ENCODE results near the gene ASCC3. TPM values are rescaled to one million over a fixed set of nuclear protein-coding genes. Genes with fewer than 3 reads are reported as not detected.
A peak's percentile ranks its signal among the peaks of the same experiment; 100 is the strongest.

Gene ASCC3
- total RNA-seq, 4 donors from 2014 or later, result 20.3 to 26.2 (median 22.4) TPM

- intact Hi-C loops (cut with DNase I), result no loop called here
- Histone ChIP-seq H3K27ac (replicated peaks in 1 of 4) (no peak overlapping the region), H3K36me3 (peaks cover 0 to 9% (median 2%) of the 10 kb centered on the region in 4 donors), H3K4me1 (peaks cover 0 to 5% (median 0%) of the 10 kb centered on the region in 4 donors), H3K9me3 (peaks cover 0 to 7% (median 3%) of the 10 kb centered on the region in 4 donors), H3K4me3 (no peak overlapping the region), H3K27me3 (no peaks in the 10 kb centered on the region)
- TF ChIP-seq CTCF (IDR thresholded peaks at IDR 0.05) (no peak), POLR2AphosphoS5 (IDR thresholded peaks at IDR 0.05) (no peak), POLR2A (IDR thresholded peaks at IDR 0.05; ENCODE audit: low read depth) (no peak)
- no peak for DNase-seq (ENCODE audit: extremely low spot score)
Measured at GRCh38 chr6:100721256-100721655, 159.9 kb downstream of the ASCC3 start.

GRCh38 chr6:100719883-100720682 is 161.0 kb downstream of the ASCC3 start:
- 57% methylated on average over 5 of the region's 5 CpGs for WGBS
- Histone ChIP-seq H3K9me3 (peaks cover 0 to 7% (median 3%) of the 10 kb centered on the region in 4 donors), H3K4me1 (peaks cover 0 to 5% (median 0%) of the 10 kb centered on the region in 4 donors), H3K4me3 (peak overlapping the region in 1 of 4 donors; percentile 5), H3K27me3 (no peaks in the 10 kb centered on the region), H3K36me3 (peaks cover 0 to 9% (median 2%) of the 10 kb centered on the region in 4 donors), H3K27ac (replicated peaks in 1 of 4) (no peak overlapping the region)
- TF ChIP-seq CTCF (IDR thresholded peaks at IDR 0.05), result peak; percentile 33 to 49 (median 36)
- no peak for TF ChIP-seq POLR2A (IDR thresholded peaks at IDR 0.05; ENCODE audit: low read depth)
- intact Hi-C loops (cut with DNase I), result no loop called here
- DNase-seq (ENCODE audit: extremely low spot score), result no peak

GRCh38 chr6:100712997-100713396 is 168.1 kb downstream of the ASCC3 start:
- no peak overlapping the region for H3K27ac ChIP-seq (replicated peaks in 1 of 4)
- intact Hi-C loops (cut with DNase I), result no loop called here
- H3K27me3 ChIP-seq, result no peaks in the 10 kb centered on the region
- no peak overlapping the region for H3K4me3 ChIP-seq
- 97% methylated on average over 6 of the region's 6 CpGs for WGBS
- TF ChIP-seq POLR2A (IDR thresholded peaks at IDR 0.05; ENCODE audit: low read depth), result no peak
- TF ChIP-seq POLR2AphosphoS5 (IDR thresholded peaks at IDR 0.05), result no peak
- TF ChIP-seq CTCF (IDR thresholded peaks at IDR 0.05), result no peak
- no peak for TF ChIP-seq EP300 (IDR thresholded peaks at IDR 0.05)
- peaks cover 0 to 10% (median 0%) of the 10 kb centered on the region in 4 donors for H3K36me3 ChIP-seq
- H3K9me3 ChIP-seq, result no peaks in the 10 kb centered on the region
- no peak for DNase-seq (ENCODE audit: extremely low spot score)
- H3K4me1 ChIP-seq, result no peaks in the 10 kb centered on the region

- intact Hi-C loops (cut with DNase I), result no loop called here
- Histone ChIP-seq H3K27ac (replicated peaks in 1 of 4) (no peak overlapping the region), H3K36me3 (no peaks in the 10 kb centered on the region), H3K27me3 (no peaks in the 10 kb centered on the region), H3K4me1 (no peaks in the 10 kb centered on the region), H3K9me3 (no peaks in the 10 kb centered on the region), H3K4me3 (no peak overlapping the region)
- TF ChIP-seq CTCF (IDR thresholded peaks at IDR 0.05), result no peak
- TF ChIP-seq EP300 (IDR thresholded peaks at IDR 0.05), result no peak
- TF ChIP-seq POLR2AphosphoS5 (IDR thresholded peaks at IDR 0.05), result no peak
- no peak for TF ChIP-seq POLR2A (IDR thresholded peaks at IDR 0.05; ENCODE audit: low read depth)
- DNase-seq (ENCODE audit: extremely low spot score), result no peak
- WGBS, result 79% methylated on average over 2 of the region's 2 CpGs
Measured at GRCh38 chr6:100706491-100706890, 174.6 kb downstream of the ASCC3 start.
